Mesenchymal stem cell (in vitro differentiated cells and primary cell): Measurements from ENCODE around the gene FKBP11.
"Not testable (repeated sequence)": the region's sequence is repeated elsewhere in the genome, so short reads cannot be mapped to it uniquely, and the experiment has no call there.

Experiments
- DNase-seq: peaks from one replicate; pipeline ENCODE4 v3.0.0-alpha.2; 2013
- H2AFZ ChIP-seq: one replicate; pipeline ENCODE4 v1.6.1; 2013; ENCODE audit warnings: low read depth, mild to moderate bottlenecking, control low read depth, inconsistent platforms, low read length, moderate library complexity
- H2AK5ac ChIP-seq: 2 replicates; pipeline ENCODE4 v1.6.1; 2013; ENCODE audit warnings: low read length, moderate library complexity, mild to moderate bottlenecking, inconsistent platforms; ENCODE audit not compliant: severe bottlenecking
- H2BK120ac ChIP-seq: one replicate; pipeline ENCODE4 v1.6.1; 2013; ENCODE audit warnings: low read depth, mild to moderate bottlenecking, inconsistent platforms, low read length, moderate library complexity
- H2BK12ac ChIP-seq, 2 experiments: one replicate each; pipeline ENCODE4 v1.6.1; 2013; ENCODE audit warnings: inconsistent platforms in 2 of 2, low read length in 2 of 2, mild to moderate bottlenecking in 2 of 2, moderate library complexity in 2 of 2, control low read depth in 1 of 2
- H2BK15ac ChIP-seq: one replicate; pipeline ENCODE4 v1.6.1; 2013; ENCODE audit warnings: mild to moderate bottlenecking, low read depth, inconsistent platforms; ENCODE audit not compliant: poor library complexity, severe bottlenecking
- H2BK5ac ChIP-seq: 2 replicates; pipeline ENCODE4 v1.6.1; 2013; ENCODE audit warnings: low read depth, mild to moderate bottlenecking, low read length, control low read depth, inconsistent platforms; ENCODE audit not compliant: poor library complexity, severe bottlenecking
- H3K14ac ChIP-seq, 2 experiments: one replicate each; pipeline ENCODE4 v1.6.1; 2013; ENCODE audit warnings: inconsistent platforms in 2 of 2, low read length in 2 of 2, control low read depth in 1 of 2, mild to moderate bottlenecking in 1 of 2, moderate library complexity in 1 of 2
- H3K18ac ChIP-seq, 2 experiments: one replicate each; pipeline ENCODE4 v1.6.1; 2013; ENCODE audit warnings: inconsistent platforms in 2 of 2, low read length in 2 of 2, control low read depth in 1 of 2, low read depth in 1 of 2, mild to moderate bottlenecking in 1 of 2
- H3K23ac ChIP-seq, 2 experiments: one replicate each; pipeline ENCODE4 v1.6.1; 2013; ENCODE audit warnings: inconsistent platforms in 2 of 2, low read length in 2 of 2, mild to moderate bottlenecking in 2 of 2, moderate library complexity in 2 of 2, control low read depth in 1 of 2
- H3K27ac ChIP-seq: 2 replicates; pipeline ENCODE4 v1.5.1; 2013; ENCODE audit warnings: mild to moderate bottlenecking, moderate library complexity, low read length, control low read depth, inconsistent platforms; ENCODE audit not compliant: poor library complexity, severe bottlenecking
- H3K27me3 ChIP-seq, 2 experiments: 2 replicates each; pipeline versions ENCODE4 v1.6.1 to v1.7.0; 2013; ENCODE audit warnings: low read length in 2 of 2, mild to moderate bottlenecking in 2 of 2, moderate library complexity in 2 of 2, control low read depth in 1 of 2, inconsistent platforms in 1 of 2; ENCODE audit not compliant: control insufficient read depth in 1 of 2, insufficient read depth in 1 of 2
- H3K36me3 ChIP-seq, 2 experiments: 2 replicates each; pipeline versions ENCODE4 v1.6.1 to v1.7.0; 2013; ENCODE audit warnings: low read length in 2 of 2, control low read depth in 1 of 2, inconsistent platforms in 1 of 2, low read depth in 1 of 2, mild to moderate bottlenecking in 1 of 2; ENCODE audit not compliant: insufficient read depth in 2 of 2, control insufficient read depth in 1 of 2
- H3K4ac ChIP-seq, 2 experiments: one replicate each; pipeline ENCODE4 v1.6.1; 2013; ENCODE audit warnings: inconsistent platforms in 2 of 2, low read length in 2 of 2, mild to moderate bottlenecking in 2 of 2, moderate library complexity in 2 of 2, control low read depth in 1 of 2, low read depth in 1 of 2
- H3K4me1 ChIP-seq: 2 replicates; pipeline ENCODE4 v1.6.1; 2013; ENCODE audit warnings: low read depth, low read length, control low read depth; ENCODE audit not compliant: control insufficient read depth, insufficient read depth
- H3K4me2 ChIP-seq: 2 replicates; pipeline ENCODE4 v1.6.1; 2013; ENCODE audit warnings: low read length, mild to moderate bottlenecking, inconsistent platforms; ENCODE audit not compliant: poor library complexity, severe bottlenecking
- H3K4me3 ChIP-seq, 2 experiments: 2 replicates each; pipeline versions ENCODE4 v1.5.1 to v1.7.0; 2013; ENCODE audit warnings: low read length in 2 of 2, mild to moderate bottlenecking in 2 of 2, control low read depth in 1 of 2, low read depth in 1 of 2; ENCODE audit not compliant: insufficient read depth in 1 of 2
- H3K79me1 ChIP-seq: replicated peaks from 2 replicates; pipeline ENCODE4 v1.6.1; 2013; ENCODE audit warnings: mild to moderate bottlenecking, control low read depth, low read length, inconsistent platforms; ENCODE audit not compliant: poor library complexity, severe bottlenecking
- H3K9ac ChIP-seq: 2 replicates; pipeline ENCODE4 v1.7.0; 2013; ENCODE audit warnings: mild to moderate bottlenecking, low read length, moderate library complexity
- H3K9me3 ChIP-seq: 2 replicates; pipeline ENCODE4 v1.7.0; 2013; ENCODE audit warnings: mild to moderate bottlenecking, low read length; ENCODE audit not compliant: control insufficient read depth
- H4K8ac ChIP-seq: one replicate; pipeline ENCODE4 v1.6.1; 2013; ENCODE audit warnings: inconsistent platforms, mild to moderate bottlenecking, low read length, moderate library complexity
- H4K91ac ChIP-seq: one replicate; pipeline ENCODE4 v1.6.1; 2013; ENCODE audit warnings: mild to moderate bottlenecking, low read length, inconsistent platforms
- WGBS: methylation state at CpG from one replicate; pipeline ENCODE4 v1.1.7; 2013; ENCODE audit warnings: mixed read lengths; 5-methylcytosine and 5-hydroxymethylcytosine counted together

The FKBP11 gene

GRCh38 chr12:48910196-48910595 lies 15.1 kb downstream of the FKBP11 start:
- H2AFZ ChIP-seq: no peak overlapping the region
- H2BK5ac ChIP-seq: no peak overlapping the region
- H3K79me1 ChIP-seq: no peaks in the 10 kb centered on the region
- H2BK120ac ChIP-seq: no peak overlapping the region
- H3K18ac ChIP-seq: no peak overlapping the region
- no peak overlapping the region for H4K8ac ChIP-seq
- no peaks in the 10 kb centered on the region for H3K4me1 ChIP-seq
- no peak overlapping the region for H2BK12ac ChIP-seq
- no peak overlapping the region for H3K4ac ChIP-seq
- no peak overlapping the region for H4K91ac ChIP-seq
- H2AK5ac ChIP-seq: no peak overlapping the region
- no peak overlapping the region for H3K14ac ChIP-seq
- H3K4me3 ChIP-seq: no peak overlapping the region
- H3K36me3 ChIP-seq: peaks cover 0 to 3% of the 10 kb centered on the region in 2 experiments
- no peak overlapping the region for H3K4me2 ChIP-seq
- peaks cover 0 to 2% of the 10 kb centered on the region in 2 experiments for H3K27me3 ChIP-seq
- no peak for DNase-seq
- no peak overlapping the region for H2BK15ac ChIP-seq
- no peak overlapping the region for H3K23ac ChIP-seq
- no peaks in the 10 kb centered on the region for H3K9me3 ChIP-seq
- H3K9ac ChIP-seq: no peak overlapping the region
- no peak overlapping the region for H3K27ac ChIP-seq

- H3K27me3 ChIP-seq, H2BK12ac ChIP-seq, H3K23ac ChIP-seq, H4K8ac ChIP-seq, H3K9me3 ChIP-seq, H3K27ac ChIP-seq, H3K4me1 ChIP-seq, H3K14ac ChIP-seq, H2AK5ac ChIP-seq, H3K9ac ChIP-seq, H2AFZ ChIP-seq, H4K91ac ChIP-seq, H3K36me3 ChIP-seq, H3K18ac ChIP-seq, H3K4ac ChIP-seq, H3K4me3 ChIP-seq, H2BK120ac ChIP-seq, DNase-seq, H2BK5ac ChIP-seq, H3K79me1 ChIP-seq, H3K4me2 ChIP-seq, H2BK15ac ChIP-seq: not testable (repeated sequence)
- 84% methylated on average over 9 of the region's 11 CpGs for WGBS
These were observed 15.6 kb downstream of the FKBP11 start for GRCh38 chr12:48909698-48910097.

GRCh38 chr12:48907245-48907644 lies 18.0 kb downstream of the FKBP11 start:
- 96% methylated on average over 2 of the region's 3 CpGs for WGBS
- Histone ChIP-seq H3K36me3 (no peaks in the 10 kb centered on the region), H3K18ac (no peak overlapping the region), H2BK12ac (no peak overlapping the region), H3K4me1 (peaks cover 8% of the 10 kb centered on the region), H2BK120ac (no peak overlapping the region), H2AK5ac (no peak overlapping the region), H2AFZ (no peak overlapping the region), H3K4me3 (no peak overlapping the region), H3K14ac (no peak overlapping the region), H3K9me3 (no peaks in the 10 kb centered on the region), H3K9ac (no peak overlapping the region), H3K27ac (no peak overlapping the region), H3K27me3 (peaks cover 0 to 7% of the 10 kb centered on the region in 2 experiments), H4K8ac (no peak overlapping the region), H3K23ac (no peak overlapping the region), H4K91ac (no peak overlapping the region), H2BK5ac (no peak overlapping the region), H2BK15ac (no peak overlapping the region), H3K79me1 (no peaks in the 10 kb centered on the region), H3K4ac (no peak overlapping the region), H3K4me2 (no peak overlapping the region)
- DNase-seq: no peak

- Histone ChIP-seq H2AK5ac (no peak overlapping the region), H3K36me3 (no peaks in the 10 kb centered on the region), H3K4me1 (peaks cover 8% of the 10 kb centered on the region), H3K23ac (no peak overlapping the region), H3K9me3 (no peaks in the 10 kb centered on the region), H4K8ac (no peak overlapping the region), H3K4me2 (peak overlapping the region; percentile 81), H4K91ac (no peak overlapping the region), H3K79me1 (no peaks in the 10 kb centered on the region), H3K4ac (no peak overlapping the region), H2BK5ac (no peak overlapping the region), H3K27ac (no peak overlapping the region), H2AFZ (peak overlapping the region; percentile 54), H3K9ac (peak overlapping the region; percentile 85), H3K4me3 (peak overlapping the region; percentile 35 to 80), H2BK15ac (no peak overlapping the region), H3K14ac (no peak overlapping the region), H3K18ac (no peak overlapping the region), H3K27me3 (peaks cover 4 to 7% of the 10 kb centered on the region in 2 experiments), H2BK12ac (no peak overlapping the region), H2BK120ac (no peak overlapping the region)
- 5% methylated on average over 19 of the region's 19 CpGs for WGBS
- peak; percentile 90 for DNase-seq
These were observed 21.3 kb downstream of the FKBP11 start for GRCh38 chr12:48903982-48904411.
